IMR-90 (cell line): ENCODE results near the gene GNA15. TPM values are rescaled to one million over a fixed set of nuclear protein-coding genes. Genes with fewer than 3 reads are reported as not detected.

Source experiments
- ATAC-seq: fragments of 200-7000 bp; cut with Tn5 transposase; 2 replicates; pipeline ENCODE4 v1.9.1; 2020; ENCODE audit warnings: low read depth, mild to moderate bottlenecking, moderate library complexity
- BruUV-seq: library from RNA; stranded (reverse); fragments of 400-500 nt; replicated peaks from 2 replicates; lab custom pipeline; 2021; lab: Mats Ljungman, UMichigan
- CTCF ChIA-PET: fragments of 300-600 bp; formaldehyde crosslinking; extraction: SDS; loops from one replicate; lab custom pipeline; 2021; ENCODE audit warnings: antibody characterized with exemption; lab: Yijun Ruan, JAX
- POLR2A ChIA-PET: fragments of 300-600 bp; sonication (Branson Sonifier 250); formaldehyde crosslinking; loops from one replicate; lab custom pipeline; 2022; ENCODE audit warnings: antibody characterized with exemption; ENCODE audit not compliant: unreplicated experiment; lab: Charles Lee
- DNase-seq: peaks from one replicate; pipeline ENCODE4 v3.0.0; 2013
- H2AFZ ChIP-seq: replicated peaks from 2 replicates; pipeline ENCODE3; 2013; ENCODE audit warnings: low read length, mild to moderate bottlenecking; ENCODE audit not compliant: poor library complexity
- H2AK5ac ChIP-seq: 2 replicates; pipeline ENCODE4 v1.6.1; 2013; ENCODE audit warnings: low read depth, low read length, inconsistent platforms
- H2AK9ac ChIP-seq: replicated peaks from 2 replicates; pipeline ENCODE3; 2013; ENCODE audit warnings: mild to moderate bottlenecking, low read depth, low read length, moderate library complexity; ENCODE audit not compliant: poor library complexity
- H2BK120ac ChIP-seq: 2 replicates; pipeline ENCODE4 v1.6.1; 2013; ENCODE audit warnings: low read depth, low read length, inconsistent platforms
- H2BK15ac ChIP-seq: 3 replicates; pipeline ENCODE4 v1.6.1; 2013; ENCODE audit warnings: low read depth, low read length, inconsistent platforms
- H2BK20ac ChIP-seq: 2 replicates; pipeline ENCODE4 v1.6.1; 2013; ENCODE audit warnings: low read depth, mild to moderate bottlenecking, inconsistent platforms, low read length, moderate library complexity
- H2BK5ac ChIP-seq: 2 replicates; pipeline ENCODE4 v1.6.1; 2013; ENCODE audit warnings: mild to moderate bottlenecking, low read depth, low read length, inconsistent platforms; ENCODE audit not compliant: poor library complexity, severe bottlenecking
- H3K14ac ChIP-seq: replicated peaks from 2 replicates; pipeline ENCODE4 v1.6.1; 2013; ENCODE audit warnings: low read depth, low read length, inconsistent platforms
- H3K18ac ChIP-seq: 2 replicates; pipeline ENCODE4 v1.6.1; 2013; ENCODE audit warnings: low read depth, low read length, control low read depth
- H3K23ac ChIP-seq: 2 replicates; pipeline ENCODE4 v1.6.1; 2013; ENCODE audit warnings: low read depth, low read length, inconsistent platforms
- H3K27ac ChIP-seq: 2 replicates; pipeline ENCODE4 v1.5.1; 2013; ENCODE audit warnings: mild to moderate bottlenecking, control low read depth, low read length; ENCODE audit not compliant: insufficient read depth
- H3K27me3 ChIP-seq: 2 replicates; pipeline ENCODE4 v1.6.1; 2013; ENCODE audit warnings: low read length; ENCODE audit not compliant: control insufficient read depth, insufficient read depth
- H3K36me3 ChIP-seq: 2 replicates; pipeline ENCODE4 v1.6.1; 2013; ENCODE audit warnings: low read length, mixed read lengths; ENCODE audit not compliant: control insufficient read depth, insufficient read depth
- H3K4ac ChIP-seq: 2 replicates; pipeline ENCODE4 v1.6.1; 2013; ENCODE audit warnings: low read depth, low read length, inconsistent platforms
- H3K4me1 ChIP-seq: 2 replicates; pipeline ENCODE4 v1.6.1; 2013; ENCODE audit warnings: low read length, mixed read lengths; ENCODE audit not compliant: control insufficient read depth, insufficient read depth
- H3K4me2 ChIP-seq: 2 replicates; pipeline ENCODE4 v1.6.1; 2013; ENCODE audit warnings: low read depth, mild to moderate bottlenecking, control low read depth, low read length, moderate library complexity
- H3K4me3 ChIP-seq: 2 replicates; pipeline ENCODE4 v1.5.1; 2013; ENCODE audit warnings: low read depth, mild to moderate bottlenecking, control low read depth, low read length, moderate library complexity; ENCODE audit not compliant: insufficient read depth
- H3K56ac ChIP-seq: 2 replicates; pipeline ENCODE4 v1.6.1; 2013; ENCODE audit warnings: low read length, inconsistent platforms; ENCODE audit not compliant: insufficient read depth; ENCODE audit errors: extremely low read depth
- H3K79me1 ChIP-seq, 2 experiments: 2 replicates each; pipeline ENCODE4 v1.6.1; 2013; ENCODE audit warnings: low read length in 2 of 2, inconsistent platforms in 1 of 2, low read depth in 1 of 2
- H3K9ac ChIP-seq: 2 replicates; pipeline ENCODE4 v1.6.1; 2013; ENCODE audit warnings: low read depth, low read length, control low read depth
- H3K9me1 ChIP-seq: 2 replicates; pipeline ENCODE4 v1.6.1; 2013; ENCODE audit warnings: low read length, inconsistent platforms; ENCODE audit not compliant: insufficient read depth
- H3K9me3 ChIP-seq: 2 replicates; pipeline ENCODE4 v1.6.1; 2013; ENCODE audit warnings: low read length; ENCODE audit not compliant: control insufficient read depth, insufficient read depth
- H4K20me1 ChIP-seq: 2 replicates; pipeline ENCODE4 v1.6.1; 2013; ENCODE audit warnings: low read length, inconsistent platforms; ENCODE audit not compliant: insufficient read depth
- H4K5ac ChIP-seq: 2 replicates; pipeline ENCODE4 v1.6.1; 2013; ENCODE audit warnings: mild to moderate bottlenecking, low read depth, low read length, control low read depth
- H4K8ac ChIP-seq, 2 experiments: 2 replicates each; pipeline ENCODE4 v1.6.1; 2013; ENCODE audit warnings: low read depth in 2 of 2, low read length in 2 of 2, control low read depth in 1 of 2, inconsistent platforms in 1 of 2
- H4K91ac ChIP-seq: 2 replicates; pipeline ENCODE4 v1.6.1; 2013; ENCODE audit warnings: low read depth, low read length, inconsistent platforms; ENCODE audit not compliant: insufficient read depth
- BHLHE40 ChIP-seq: fragments of 150-350 bp; IDR thresholded peaks from 2 replicates; pipeline ENCODE4 v1.6.1; 2016; ENCODE audit warnings: mild to moderate bottlenecking, low read depth, low read length
- CEBPB ChIP-seq: IDR thresholded peaks from 2 replicates; pipeline ENCODE4 v1.6.1; 2012; ENCODE audit warnings: low read depth, low read length, improper control_type of control experiment
- CHD1 ChIP-seq: IDR thresholded peaks from 2 replicates; pipeline ENCODE4 v1.6.1; 2012; ENCODE audit warnings: low read depth, low read length, improper control_type of control experiment
- FOS ChIP-seq: fragments of 150-350 bp; IDR thresholded peaks from 2 replicates; pipeline ENCODE4 v1.6.1; 2016; ENCODE audit warnings: low read depth, low read length
- MAFK ChIP-seq: IDR thresholded peaks from 2 replicates; pipeline ENCODE4 v1.6.1; 2012; ENCODE audit warnings: low read depth, low read length, improper control_type of control experiment
- MAZ ChIP-seq: IDR thresholded peaks from 2 replicates; pipeline ENCODE4 v1.6.1; 2012; ENCODE audit warnings: low read depth, mild to moderate bottlenecking, low read length, improper control_type of control experiment, moderate library complexity, borderline replicate concordance
- MXI1 ChIP-seq: IDR thresholded peaks from 2 replicates; pipeline ENCODE4 v1.6.1; 2012; ENCODE audit warnings: low read depth, mild to moderate bottlenecking, low read length, moderate library complexity, borderline replicate concordance
- NFE2L2 ChIP-seq: fragments of 150-350 bp; IDR thresholded peaks from 2 replicates; pipeline ENCODE4 v1.6.1; 2016; ENCODE audit warnings: low read depth, mild to moderate bottlenecking, low read length
- POLR2A ChIP-seq: IDR thresholded peaks from 2 replicates; pipeline ENCODE4 v1.6.1; 2012; ENCODE audit warnings: mild to moderate bottlenecking, low read depth, low read length
- RAD21 ChIP-seq: IDR thresholded peaks from 2 replicates; pipeline ENCODE4 v1.6.1; 2012; ENCODE audit warnings: low read length, improper control_type of control experiment
- RCOR1 ChIP-seq: IDR thresholded peaks from 2 replicates; pipeline ENCODE4 v1.6.1; 2012; ENCODE audit warnings: mild to moderate bottlenecking, low read length, improper control_type of control experiment; ENCODE audit not compliant: insufficient replicate concordance
- RFX5 ChIP-seq: IDR thresholded peaks from 2 replicates; pipeline ENCODE4 v1.8.0; 2012; ENCODE audit warnings: low read depth, mild to moderate bottlenecking, low read length, moderate library complexity
- SMC3 ChIP-seq: fragments of 150-350 bp; IDR thresholded peaks from 2 replicates; pipeline ENCODE4 v1.6.1; 2016; ENCODE audit warnings: low read depth, mild to moderate bottlenecking, antibody characterized with exemption, low read length, moderate library complexity
- WGBS, 2 experiments: methylation state at CpG; one replicate each; pipeline versions ENCODE4 v1.1.5 to v1.1.7; 2013; ENCODE audit warnings: missing lambda C conversion rate in 2 of 2; ENCODE audit not compliant: insufficient read length in 1 of 2; ENCODE audit errors: extremely low coverage in 2 of 2; 5-methylcytosine and 5-hydroxymethylcytosine counted together
- dilution Hi-C: fragments of 300-500 bp; cut with HindIII; formaldehyde crosslinking; loops from one replicate; pipeline ENCODE4 v1.14.3; 2018; ENCODE audit warnings: low sequenced_read_pairs; ENCODE audit not compliant: unreplicated experiment
- in situ Hi-C: fragments of 300-500 bp; cut with MboI; formaldehyde crosslinking; loops from 3 replicates; pipeline ENCODE4 v1.14.3; 2019; ENCODE audit warnings: low sequenced_read_pairs, inconsistent platforms, mixed read lengths
- intact Hi-C: fragments of 100-400 bp; cut with micrococcal nuclease; formaldehyde crosslinking; loops from 2 replicates; pipeline ENCODE4 v1.10.0; 2022
- polyA plus RNA-seq, 3 experiments: library from polyadenylated mRNA; depleted of rRNA; stranded (reverse); fragments of >200 nt; gene quantifications; 2 replicates each; pipeline ENCODE4 v1.2.3, GENCODE V29; 2012; ENCODE audit warnings: low replicate concordance in 1 of 3
- total RNA-seq: library from RNA; depleted of rRNA; stranded (reverse); fragments of >200 nt; gene quantifications from 2 replicates; pipeline ENCODE4 v1.2.3, GENCODE V29; 2012
- TF ChIP-seq, protein P1 (sequence below): fragments of 150-350 bp; IDR thresholded peaks from 2 replicates; pipeline ENCODE4 v1.6.1; 2017; ENCODE audit warnings: mild to moderate bottlenecking, antibody characterized with exemption, low read length, low read depth
- TF ChIP-seq, protein P2 (sequence below): conservative IDR thresholded peaks from 2 replicates; pipeline ENCODE4 v1.5.1; 2012; ENCODE audit warnings: mild to moderate bottlenecking, low read depth, low read length, improper control_type of control experiment
- TF ChIP-seq, protein P3 (sequence below): fragments of 150-350 bp; IDR thresholded peaks from 2 replicates; pipeline ENCODE4 v1.6.1; 2016; ENCODE audit warnings: low read depth, mild to moderate bottlenecking, low read length, moderate library complexity, borderline replicate concordance

The GNA15 gene
- total and polyA plus RNA-seq, 2 of the 4 experiments (the other 2 are of a cell fraction), result 0.18 TPM; not detected in 1

DNA sequence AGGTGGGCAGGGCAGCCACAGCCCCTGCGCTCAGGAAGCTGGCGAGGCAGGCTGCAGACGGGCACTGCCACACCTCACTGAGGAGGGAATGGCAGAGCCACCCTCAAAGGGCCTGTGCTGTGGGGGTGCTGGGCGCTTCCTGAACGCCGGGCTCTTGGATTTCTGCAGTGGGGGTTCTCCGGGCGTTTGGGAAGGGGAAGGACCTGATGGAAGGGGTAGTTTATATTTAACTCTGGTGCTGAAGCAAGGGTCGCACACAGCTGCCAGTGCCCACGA is 31.2 kb upstream of the GNA15 start:
- H4K20me1 ChIP-seq, result peaks cover 96% of the 10 kb centered on the region
- H3K4me2 ChIP-seq, result no peak overlapping the region
- no peak overlapping the region for H2AK5ac ChIP-seq
- no peak overlapping the region for H4K91ac ChIP-seq
- no peak overlapping the region for H2BK20ac ChIP-seq
- H3K18ac ChIP-seq, result no peak overlapping the region
- ATAC-seq (no peak), DNase-seq (no peak)
- peaks cover 4% of the 10 kb centered on the region for H3K9me1 ChIP-seq
- H4K5ac ChIP-seq, result no peak overlapping the region
- POLR2A ChIA-PET, result no interaction called here
- in situ Hi-C loops (loop anchor here (5.0 kb wide), 1 partner anchor 152 kb away; no protein-coding TSS in a partner anchor), intact Hi-C loops (loop anchor here (1.0 kb wide), 1 partner anchor 142 kb away; no protein-coding TSS in a partner anchor), dilution Hi-C loops (no loop called here)
- H3K27me3 ChIP-seq, result no peaks in the 10 kb centered on the region
- peak overlapping the region; percentile 23 for H2AK9ac ChIP-seq
- no peak overlapping the region for H2BK120ac ChIP-seq
- H3K23ac ChIP-seq, result no peak overlapping the region
- H3K4ac ChIP-seq, result no peak overlapping the region
- H3K56ac ChIP-seq, result no peak overlapping the region
- H3K27ac ChIP-seq, result no peak overlapping the region
- H2AFZ ChIP-seq, result no peak overlapping the region
- no peak overlapping the region for H4K8ac ChIP-seq
- H3K9me3 ChIP-seq, result no peaks in the 10 kb centered on the region
- BruUV-seq, result no TSS peak
- H3K4me3 ChIP-seq, result no peak overlapping the region
- H2BK15ac ChIP-seq, result no peak overlapping the region
- H3K14ac ChIP-seq, result no peak overlapping the region
- no peaks in the 10 kb centered on the region for H3K4me1 ChIP-seq
- TF ChIP-seq MAZ, result no peak
- no peak for TF ChIP-seq MXI1
- TF ChIP-seq CEBPB, result no peak
- TF ChIP-seq, protein P1, sequence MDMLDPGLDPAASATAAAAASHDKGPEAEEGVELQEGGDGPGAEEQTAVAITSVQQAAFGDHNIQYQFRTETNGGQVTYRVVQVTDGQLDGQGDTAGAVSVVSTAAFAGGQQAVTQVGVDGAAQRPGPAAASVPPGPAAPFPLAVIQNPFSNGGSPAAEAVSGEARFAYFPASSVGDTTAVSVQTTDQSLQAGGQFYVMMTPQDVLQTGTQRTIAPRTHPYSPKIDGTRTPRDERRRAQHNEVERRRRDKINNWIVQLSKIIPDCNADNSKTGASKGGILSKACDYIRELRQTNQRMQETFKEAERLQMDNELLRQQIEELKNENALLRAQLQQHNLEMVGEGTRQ, result no peak
- no peak for TF ChIP-seq CHD1
- TF ChIP-seq POLR2A, result no peak
- TF ChIP-seq RFX5, result no peak
- TF ChIP-seq RCOR1, result no peak
- TF ChIP-seq SMC3, result no peak
- no peak for TF ChIP-seq BHLHE40
- no peak for TF ChIP-seq RAD21
- no peak for TF ChIP-seq FOS
- TF ChIP-seq MAFK, result no peak
- TF ChIP-seq NFE2L2, result no peak
- TF ChIP-seq, protein P2, sequence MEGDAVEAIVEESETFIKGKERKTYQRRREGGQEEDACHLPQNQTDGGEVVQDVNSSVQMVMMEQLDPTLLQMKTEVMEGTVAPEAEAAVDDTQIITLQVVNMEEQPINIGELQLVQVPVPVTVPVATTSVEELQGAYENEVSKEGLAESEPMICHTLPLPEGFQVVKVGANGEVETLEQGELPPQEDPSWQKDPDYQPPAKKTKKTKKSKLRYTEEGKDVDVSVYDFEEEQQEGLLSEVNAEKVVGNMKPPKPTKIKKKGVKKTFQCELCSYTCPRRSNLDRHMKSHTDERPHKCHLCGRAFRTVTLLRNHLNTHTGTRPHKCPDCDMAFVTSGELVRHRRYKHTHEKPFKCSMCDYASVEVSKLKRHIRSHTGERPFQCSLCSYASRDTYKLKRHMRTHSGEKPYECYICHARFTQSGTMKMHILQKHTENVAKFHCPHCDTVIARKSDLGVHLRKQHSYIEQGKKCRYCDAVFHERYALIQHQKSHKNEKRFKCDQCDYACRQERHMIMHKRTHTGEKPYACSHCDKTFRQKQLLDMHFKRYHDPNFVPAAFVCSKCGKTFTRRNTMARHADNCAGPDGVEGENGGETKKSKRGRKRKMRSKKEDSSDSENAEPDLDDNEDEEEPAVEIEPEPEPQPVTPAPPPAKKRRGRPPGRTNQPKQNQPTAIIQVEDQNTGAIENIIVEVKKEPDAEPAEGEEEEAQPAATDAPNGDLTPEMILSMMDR, result no peak
- TF ChIP-seq, protein P3, sequence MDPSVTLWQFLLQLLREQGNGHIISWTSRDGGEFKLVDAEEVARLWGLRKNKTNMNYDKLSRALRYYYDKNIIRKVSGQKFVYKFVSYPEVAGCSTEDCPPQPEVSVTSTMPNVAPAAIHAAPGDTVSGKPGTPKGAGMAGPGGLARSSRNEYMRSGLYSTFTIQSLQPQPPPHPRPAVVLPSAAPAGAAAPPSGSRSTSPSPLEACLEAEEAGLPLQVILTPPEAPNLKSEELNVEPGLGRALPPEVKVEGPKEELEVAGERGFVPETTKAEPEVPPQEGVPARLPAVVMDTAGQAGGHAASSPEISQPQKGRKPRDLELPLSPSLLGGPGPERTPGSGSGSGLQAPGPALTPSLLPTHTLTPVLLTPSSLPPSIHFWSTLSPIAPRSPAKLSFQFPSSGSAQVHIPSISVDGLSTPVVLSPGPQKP, result no peak
- CTCF ChIA-PET, result interaction anchor here (0.6 to 1.8 kb wide), 6 partner anchors 9 to 29 kb away, joined by 3 to 6 read pairs (median 3); no protein-coding TSS in a partner anchor
- no peaks in the 10 kb centered on the region for H3K36me3 ChIP-seq
- H3K79me1 ChIP-seq, result peaks cover 4 to 87% of the 10 kb centered on the region in 2 experiments
- no peak overlapping the region for H2BK5ac ChIP-seq
- WGBS, 2 experiments, result 78% methylated on average over 3 of the region's 10 CpGs; no CpG with 5 or more reads in 1 of the 2 experiments
- H3K9ac ChIP-seq, result no peak overlapping the region
